OCI-LY1 (cell line): ENCODE measurements around the gene MFSD11.

ENCODE experiments used
- CTCF ChIP-seq: fragments of 200-600 bp; sonication (generic), shearing (Covaris generic); IDR thresholded peaks from 2 replicates; pipeline ENCODE4 v1.5.1; 2017; ENCODE audit warnings: mild to moderate bottlenecking, antibody characterized with exemption, low read length, moderate library complexity, mixed read lengths
- EZH2 ChIP-seq: fragments of 200-600 bp; sonication (generic), shearing (Covaris generic); IDR thresholded peaks from 2 replicates; pipeline ENCODE4 v1.8.0; 2017; ENCODE audit warnings: borderline replicate concordance, mixed run types, mild to moderate bottlenecking, antibody characterized with exemption, low read length, moderate library complexity, mixed read lengths

- TF ChIP-seq CTCF (no peak), EZH2 (no peak)
These were observed 48.1 kb upstream of the MFSD11 start for GRCh38 chr17:76689859-76690258.
